ENCODE results near the gene RHBDD2. TPM values are rescaled to one million over a fixed set of nuclear protein-coding genes. Genes with fewer than 3 reads are reported as not detected.
A peak's percentile ranks its signal among the peaks of the same experiment; 100 is the strongest.

Gene RHBDD2
- total and polyA plus RNA-seq, 9 of the 15 experiments (the other 6 are each of a cell fraction or from before 2014, with no cell fraction given) = 3.3 to 36.7 (median 17.9) TPM

- TF ChIP-seq HNRNPH1 (optimal IDR thresholded peaks at IDR 0.05; ENCODE audit: low read depth, low read length) (no peak), HNRNPUL1 (IDR thresholded peaks at IDR 0.05; ENCODE audit: low read length) (no peak), ZNF121 (CRISPR knock-in tag; conservative IDR thresholded peaks at IDR 0.05) (no peak), CBX5 (IDR thresholded peaks at IDR 0.05; ENCODE audit: borderline replicate concordance, low read depth) (no peak), MECOM (CRISPR knock-in tag; IDR thresholded peaks at IDR 0.05) (peak; percentile 95), TFE3 (CRISPR knock-in tag; IDR thresholded peaks at IDR 0.05) (no peak), EHMT2 (IDR thresholded peaks at IDR 0.05) (no peak), ATF7 (IDR thresholded peaks at IDR 0.05) (no peak), ZNF507 (tag; conservative IDR thresholded peaks at IDR 0.05) (peak; percentile 41), STAT5A (IDR thresholded peaks at IDR 0.05; ENCODE audit: borderline replicate concordance, low read length) (no peak), BMI1 (IDR thresholded peaks at IDR 0.05; ENCODE audit: low read length) (no peak), ZNF3 (CRISPR knock-in tag; IDR thresholded peaks at IDR 0.05) (no peak), NR4A1 (CRISPR knock-in tag; IDR thresholded peaks at IDR 0.05) (peak; percentile 91; the same call in 1 of the 2 replicates), NR4A1 (tag; IDR thresholded peaks at IDR 0.05) (peak; percentile 98), ZNF584 (CRISPR knock-in tag; IDR thresholded peaks at IDR 0.05; ENCODE audit: low read depth) (peak; percentile 97), KLF1 (tag; IDR thresholded peaks at IDR 0.05) (0 out of 2 replicates have a peak, but pooled peaks have one; percentile 50), MBD2 (IDR thresholded peaks at IDR 0.05; ENCODE audit: borderline replicate concordance, low read depth) (no peak), KAT2B (IDR thresholded peaks at IDR 0.05; ENCODE audit: low read depth, low read length) (no peak)
- TF ChIP-seq, protein P1, sequence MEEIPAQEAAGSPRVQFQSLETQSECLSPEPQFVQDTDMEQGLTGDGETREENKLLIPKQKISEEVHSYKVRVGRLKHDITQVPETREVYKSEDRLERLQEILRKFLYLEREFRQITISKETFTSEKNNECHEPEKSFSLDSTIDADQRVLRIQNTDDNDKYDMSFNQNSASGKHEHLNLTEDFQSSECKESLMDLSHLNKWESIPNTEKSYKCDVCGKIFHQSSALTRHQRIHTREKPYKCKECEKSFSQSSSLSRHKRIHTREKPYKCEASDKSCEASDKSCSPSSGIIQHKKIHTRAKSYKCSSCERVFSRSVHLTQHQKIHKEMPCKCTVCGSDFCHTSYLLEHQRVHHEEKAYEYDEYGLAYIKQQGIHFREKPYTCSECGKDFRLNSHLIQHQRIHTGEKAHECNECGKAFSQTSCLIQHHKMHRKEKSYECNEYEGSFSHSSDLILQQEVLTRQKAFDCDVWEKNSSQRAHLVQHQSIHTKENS (CRISPR knock-in tag; IDR thresholded peaks at IDR 0.05) = no peak
- TF ChIP-seq, protein P2, sequence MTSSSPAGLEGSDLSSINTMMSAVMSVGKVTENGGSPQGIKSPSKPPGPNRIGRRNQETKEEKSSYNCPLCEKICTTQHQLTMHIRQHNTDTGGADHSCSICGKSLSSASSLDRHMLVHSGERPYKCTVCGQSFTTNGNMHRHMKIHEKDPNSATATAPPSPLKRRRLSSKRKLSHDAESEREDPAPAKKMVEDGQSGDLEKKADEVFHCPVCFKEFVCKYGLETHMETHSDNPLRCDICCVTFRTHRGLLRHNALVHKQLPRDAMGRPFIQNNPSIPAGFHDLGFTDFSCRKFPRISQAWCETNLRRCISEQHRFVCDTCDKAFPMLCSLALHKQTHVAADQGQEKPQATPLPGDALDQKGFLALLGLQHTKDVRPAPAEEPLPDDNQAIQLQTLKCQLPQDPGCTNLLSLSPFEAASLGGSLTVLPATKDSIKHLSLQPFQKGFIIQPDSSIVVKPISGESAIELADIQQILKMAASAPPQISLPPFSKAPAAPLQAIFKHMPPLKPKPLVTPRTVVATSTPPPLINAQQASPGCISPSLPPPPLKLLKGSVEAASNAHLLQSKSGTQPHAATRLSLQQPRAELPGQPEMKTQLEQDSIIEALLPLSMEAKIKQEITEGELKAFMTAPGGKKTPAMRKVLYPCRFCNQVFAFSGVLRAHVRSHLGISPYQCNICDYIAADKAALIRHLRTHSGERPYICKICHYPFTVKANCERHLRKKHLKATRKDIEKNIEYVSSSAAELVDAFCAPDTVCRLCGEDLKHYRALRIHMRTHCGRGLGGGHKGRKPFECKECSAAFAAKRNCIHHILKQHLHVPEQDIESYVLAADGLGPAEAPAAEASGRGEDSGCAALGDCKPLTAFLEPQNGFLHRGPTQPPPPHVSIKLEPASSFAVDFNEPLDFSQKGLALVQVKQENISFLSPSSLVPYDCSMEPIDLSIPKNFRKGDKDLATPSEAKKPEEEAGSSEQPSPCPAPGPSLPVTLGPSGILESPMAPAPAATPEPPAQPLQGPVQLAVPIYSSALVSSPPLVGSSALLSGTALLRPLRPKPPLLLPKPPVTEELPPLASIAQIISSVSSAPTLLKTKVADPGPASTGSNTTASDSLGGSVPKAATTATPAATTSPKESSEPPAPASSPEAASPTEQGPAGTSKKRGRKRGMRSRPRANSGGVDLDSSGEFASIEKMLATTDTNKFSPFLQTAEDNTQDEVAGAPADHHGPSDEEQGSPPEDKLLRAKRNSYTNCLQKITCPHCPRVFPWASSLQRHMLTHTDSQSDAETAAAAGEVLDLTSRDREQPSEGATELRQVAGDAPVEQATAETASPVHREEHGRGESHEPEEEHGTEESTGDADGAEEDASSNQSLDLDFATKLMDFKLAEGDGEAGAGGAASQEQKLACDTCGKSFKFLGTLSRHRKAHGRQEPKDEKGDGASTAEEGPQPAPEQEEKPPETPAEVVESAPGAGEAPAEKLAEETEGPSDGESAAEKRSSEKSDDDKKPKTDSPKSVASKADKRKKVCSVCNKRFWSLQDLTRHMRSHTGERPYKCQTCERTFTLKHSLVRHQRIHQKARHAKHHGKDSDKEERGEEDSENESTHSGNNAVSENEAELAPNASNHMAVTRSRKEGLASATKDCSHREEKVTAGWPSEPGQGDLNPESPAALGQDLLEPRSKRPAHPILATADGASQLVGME (CRISPR knock-in tag; IDR thresholded peaks at IDR 0.05) = peak; percentile 75; the same call in 1 of the 2 replicates
- TF ChIP-seq, protein P3, sequence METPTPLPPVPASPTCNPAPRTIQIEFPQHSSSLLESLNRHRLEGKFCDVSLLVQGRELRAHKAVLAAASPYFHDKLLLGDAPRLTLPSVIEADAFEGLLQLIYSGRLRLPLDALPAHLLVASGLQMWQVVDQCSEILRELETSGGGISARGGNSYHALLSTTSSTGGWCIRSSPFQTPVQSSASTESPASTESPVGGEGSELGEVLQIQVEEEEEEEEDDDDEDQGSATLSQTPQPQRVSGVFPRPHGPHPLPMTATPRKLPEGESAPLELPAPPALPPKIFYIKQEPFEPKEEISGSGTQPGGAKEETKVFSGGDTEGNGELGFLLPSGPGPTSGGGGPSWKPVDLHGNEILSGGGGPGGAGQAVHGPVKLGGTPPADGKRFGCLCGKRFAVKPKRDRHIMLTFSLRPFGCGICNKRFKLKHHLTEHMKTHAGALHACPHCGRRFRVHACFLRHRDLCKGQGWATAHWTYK (CRISPR knock-in tag; IDR thresholded peaks at IDR 0.05) = peak; percentile 96
Observed at GRCh38 chr7:75843613-75844116, 35.2 kb upstream of the RHBDD2 start (continued).

All from K562 (cell line).